GM19239 (cell line): ENCODE measurements around the gene LILRA1.
"Not testable (repeated sequence)": the region's sequence is repeated elsewhere in the genome, so short reads cannot be mapped to it uniquely, and the experiment has no call there.

Source experiments
- DNase-seq: peaks from one replicate; pipeline ENCODE4 v3.0.0; 2011; ENCODE audit warnings: low spot score; ENCODE audit not compliant: insufficient read length
- FAIRE-seq: peaks from 2 replicates; lab custom pipeline; 2011; peaks lifted over from hg19 to GRCh38; lab: Jason Lieb, UNC

LILRA1 gene

GRCh38 chr19:54620464-54620863 is 27.0 kb downstream of the LILRA1 start:
- peak; percentile 56 for FAIRE-seq

GRCh38 chr19:54622431-54622830 is 29.0 kb downstream of the LILRA1 start:
- no peak for DNase-seq
- FAIRE-seq: peak; percentile 52

More at GRCh38 chr19:54620464-54620863, 27.0 kb downstream of the LILRA1 start:
- DNase-seq: no peak

DNA sequence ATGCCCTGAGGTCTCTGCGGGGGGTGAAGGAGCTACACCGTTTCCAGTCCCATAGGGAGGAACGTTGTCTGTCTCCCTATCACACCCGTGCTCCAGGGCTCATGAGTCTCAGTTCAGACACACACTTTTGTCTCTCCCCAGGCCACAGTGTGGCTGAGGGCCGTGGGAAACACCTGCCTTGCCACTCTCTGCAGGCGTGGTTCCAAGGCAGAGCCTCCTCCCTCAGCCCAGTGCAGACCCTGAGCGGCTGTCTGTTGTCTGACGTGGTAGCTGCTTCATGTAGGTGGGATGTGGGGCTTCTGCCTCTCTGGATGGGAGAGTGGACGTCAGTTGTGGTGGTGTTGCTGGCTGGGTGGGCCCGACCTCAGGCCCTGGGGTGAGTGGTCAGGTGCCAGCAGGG is 30.8 kb downstream of the LILRA1 start:
- not testable (repeated sequence) for DNase-seq, FAIRE-seq

- FAIRE-seq: peak; percentile 89
- DNase-seq: not testable (repeated sequence)
Observed at GRCh38 chr19:54624934-54625730, 31.7 kb downstream of the LILRA1 start.

DNA sequence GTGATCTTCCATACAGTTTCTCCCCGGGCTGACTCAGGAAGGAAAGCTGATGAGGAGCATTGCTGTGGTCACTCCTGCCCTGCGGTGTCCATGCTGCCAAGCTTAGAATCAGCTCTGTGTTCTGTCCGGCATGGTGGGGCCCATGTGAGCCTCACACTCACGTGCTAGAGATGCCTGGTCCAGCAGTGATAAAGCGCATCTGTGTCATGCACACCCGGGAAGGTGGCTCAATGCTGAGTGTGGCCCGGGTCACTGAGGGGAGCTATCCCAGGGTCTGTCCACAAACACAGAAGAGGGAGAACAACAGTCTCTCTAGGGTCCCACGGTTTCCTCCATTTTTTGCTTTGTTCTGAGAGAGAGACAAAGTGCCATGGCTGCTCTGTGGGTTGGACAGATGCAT is 33.3 kb downstream of the LILRA1 start:
- no peak for FAIRE-seq
- no peak for DNase-seq

GRCh38 chr19:54627912-54628311 is 34.5 kb downstream of the LILRA1 start:
- not testable (repeated sequence) for DNase-seq, FAIRE-seq

DNA sequence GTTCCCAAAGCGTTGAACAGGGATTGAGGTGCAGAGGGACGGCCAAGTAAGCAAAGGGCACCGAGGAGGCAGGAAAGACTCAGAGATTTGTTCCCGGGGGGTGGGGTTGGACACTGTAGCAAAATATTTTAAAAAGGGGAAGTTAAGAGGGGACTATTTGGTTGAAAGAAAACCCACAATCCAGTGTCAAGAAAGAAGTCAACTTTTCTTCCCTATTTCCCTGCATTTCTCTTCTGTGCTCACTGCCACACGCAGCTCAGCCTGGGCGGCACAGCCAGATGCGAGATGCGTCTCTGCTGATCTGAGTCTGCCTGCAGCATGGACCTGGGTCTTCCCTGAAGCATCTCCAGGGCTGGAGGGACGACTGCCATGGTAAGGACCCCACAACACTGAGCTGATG is 36.8 kb downstream of the LILRA1 start, which contains the start of gene LILRB1:
Gene LILRB1, plus strand, starts transcription at position 223 of the 400 bp plus-strand sequence. CDS start 590 bp downstream, outside the sequence.
- not testable (repeated sequence) for FAIRE-seq

GRCh38 chr19:54630782-54631181 is 37.4 kb downstream of the LILRA1 start:
- no peak for FAIRE-seq
- DNase-seq: no peak

More for the DNA sequence above, 36.8 kb downstream of the LILRA1 start, which contains the start of gene LILRB1:
- DNase-seq: not testable (repeated sequence)

DNA sequence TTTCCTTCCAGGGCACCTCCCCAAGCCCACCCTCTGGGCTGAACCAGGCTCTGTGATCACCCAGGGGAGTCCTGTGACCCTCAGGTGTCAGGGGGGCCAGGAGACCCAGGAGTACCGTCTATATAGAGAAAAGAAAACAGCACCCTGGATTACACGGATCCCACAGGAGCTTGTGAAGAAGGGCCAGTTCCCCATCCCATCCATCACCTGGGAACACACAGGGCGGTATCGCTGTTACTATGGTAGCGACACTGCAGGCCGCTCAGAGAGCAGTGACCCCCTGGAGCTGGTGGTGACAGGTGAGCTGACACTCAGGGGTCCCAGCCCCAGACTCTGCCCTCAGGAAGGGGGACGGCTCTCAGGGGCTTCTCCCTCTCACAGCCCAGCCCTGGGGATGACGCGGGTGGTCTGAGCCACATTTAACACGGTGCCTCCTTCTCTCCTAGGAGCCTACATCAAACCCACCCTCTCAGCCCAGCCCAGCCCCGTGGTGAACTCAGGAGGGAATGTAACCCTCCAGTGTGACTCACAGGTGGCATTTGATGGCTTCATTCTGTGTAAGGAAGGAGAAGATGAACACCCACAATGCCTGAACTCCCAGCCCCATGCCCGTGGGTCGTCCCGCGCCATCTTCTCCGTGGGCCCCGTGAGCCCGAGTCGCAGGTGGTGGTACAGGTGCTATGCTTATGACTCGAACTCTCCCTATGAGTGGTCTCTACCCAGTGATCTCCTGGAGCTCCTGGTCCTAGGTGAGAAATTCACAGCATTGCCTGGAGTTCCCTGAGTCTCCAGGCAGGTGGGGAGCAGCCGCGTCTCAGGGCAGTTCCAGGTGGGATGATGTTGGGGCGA is 38.3 kb downstream of the LILRA1 start:
- DNase-seq, FAIRE-seq: not testable (repeated sequence)

GRCh38 chr19:54632517-54632916 is 39.1 kb downstream of the LILRA1 start:
- FAIRE-seq, DNase-seq: not testable (repeated sequence)

DNA sequence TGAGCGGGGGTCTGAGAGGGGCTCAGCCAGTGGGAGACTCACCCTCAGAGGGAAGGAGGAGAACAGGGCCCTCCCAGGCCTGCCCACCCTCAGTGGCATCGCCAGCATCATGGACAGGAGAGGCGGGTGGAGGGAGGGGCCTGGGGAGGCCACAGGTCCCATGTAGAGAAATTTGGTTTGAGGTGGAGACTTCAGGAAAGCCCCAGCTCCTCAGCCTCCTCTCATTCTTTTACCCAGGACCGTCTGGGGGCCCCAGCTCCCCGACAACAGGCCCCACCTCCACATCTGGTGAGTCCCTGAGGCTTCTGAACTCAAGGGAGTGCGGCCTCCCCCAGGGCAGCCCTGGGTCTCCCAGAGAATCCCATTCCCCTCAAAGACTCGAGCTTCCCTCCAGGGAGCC is 40.0 kb downstream of the LILRA1 start:
- FAIRE-seq (no peak), DNase-seq (no peak)

DNA sequence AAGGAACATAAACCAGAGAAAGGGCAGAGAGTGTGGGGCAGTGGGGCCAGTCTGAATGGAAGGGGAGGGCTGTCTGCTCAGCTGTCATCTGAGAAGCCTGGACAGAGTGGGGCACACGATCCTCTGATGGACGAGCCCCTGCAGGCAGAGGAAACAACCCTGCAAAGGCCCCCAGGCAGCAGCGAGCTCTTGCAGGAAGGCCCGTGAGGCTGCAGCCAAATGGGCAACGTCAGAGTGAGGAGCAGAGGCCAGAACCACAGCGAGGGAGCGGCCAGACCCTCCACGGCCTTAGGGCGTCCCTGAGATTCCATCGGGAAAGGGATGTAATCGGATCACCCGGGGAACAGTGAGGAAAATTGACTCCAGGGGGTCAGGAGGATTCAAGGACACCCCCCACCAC is 42.6 kb downstream of the LILRA1 start:
- not testable (repeated sequence) for DNase-seq, FAIRE-seq

DNA sequence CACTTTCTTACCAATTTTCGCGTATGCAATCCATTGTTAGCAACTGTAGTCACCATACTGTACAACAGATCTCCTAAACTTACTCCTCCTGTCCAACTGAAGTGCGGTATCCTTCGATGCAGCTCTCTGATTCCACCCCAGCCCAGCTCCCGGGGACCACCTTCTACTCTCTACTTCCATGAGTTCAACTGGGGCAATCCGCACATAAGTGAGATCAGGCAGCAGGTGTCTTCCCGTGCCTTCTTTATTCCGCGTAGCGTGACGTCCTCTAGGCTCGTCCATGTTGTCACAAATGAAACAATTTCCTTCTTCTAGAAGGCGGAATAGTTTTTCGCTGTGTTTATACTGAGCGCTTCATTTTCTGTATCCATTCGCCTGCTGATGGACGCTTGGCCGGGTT is 45.3 kb downstream of the LILRA1 start:
- DNase-seq (no peak), FAIRE-seq (no peak)

- not testable (repeated sequence) for DNase-seq, FAIRE-seq
Observed at GRCh38 chr19:54642953-54643352, 49.5 kb downstream of the LILRA1 start.

DNA sequence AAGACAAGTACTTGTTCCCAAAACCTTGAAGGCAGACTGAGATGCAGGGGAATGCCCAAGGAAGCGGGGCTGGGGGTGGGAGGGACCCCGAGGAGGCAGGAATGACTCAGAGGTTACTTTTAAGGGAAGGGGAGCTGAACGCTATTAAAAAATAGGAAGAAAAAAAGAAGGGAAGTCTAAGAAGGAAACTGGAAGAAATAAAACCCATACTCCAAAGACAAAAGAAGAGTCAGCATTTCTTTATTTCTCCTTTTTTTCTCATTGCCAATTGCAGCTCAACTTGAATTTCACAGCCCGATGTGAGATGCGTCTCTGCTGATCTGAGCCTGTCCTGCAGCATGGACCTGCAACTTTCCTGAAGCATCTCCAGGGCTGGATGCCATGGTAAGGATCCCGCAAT is 50.2 kb downstream of the LILRA1 start:
- FAIRE-seq: peak; percentile 23
- not testable (repeated sequence) for DNase-seq

DNA sequence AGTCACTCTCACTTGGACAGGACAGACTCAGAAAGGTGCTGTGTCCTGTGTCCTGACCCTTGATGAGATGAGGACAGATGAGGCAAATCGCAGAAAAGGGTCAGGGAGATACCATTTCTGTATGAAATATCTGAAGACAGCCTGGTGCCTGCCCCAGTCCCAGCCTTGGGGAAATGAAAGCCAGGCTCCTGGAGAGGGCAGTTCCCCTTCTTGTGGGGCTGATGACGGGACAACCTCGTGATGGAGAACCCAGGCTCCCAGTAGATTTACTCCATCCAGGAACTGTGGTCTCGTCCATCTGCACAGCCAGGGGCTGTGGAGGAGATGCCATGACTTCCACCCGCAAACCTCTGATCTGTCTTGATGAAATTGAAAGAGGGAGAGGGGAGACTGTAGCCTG is 50.6 kb downstream of the LILRA1 start:
- FAIRE-seq (no peak), DNase-seq (no peak)

DNA sequence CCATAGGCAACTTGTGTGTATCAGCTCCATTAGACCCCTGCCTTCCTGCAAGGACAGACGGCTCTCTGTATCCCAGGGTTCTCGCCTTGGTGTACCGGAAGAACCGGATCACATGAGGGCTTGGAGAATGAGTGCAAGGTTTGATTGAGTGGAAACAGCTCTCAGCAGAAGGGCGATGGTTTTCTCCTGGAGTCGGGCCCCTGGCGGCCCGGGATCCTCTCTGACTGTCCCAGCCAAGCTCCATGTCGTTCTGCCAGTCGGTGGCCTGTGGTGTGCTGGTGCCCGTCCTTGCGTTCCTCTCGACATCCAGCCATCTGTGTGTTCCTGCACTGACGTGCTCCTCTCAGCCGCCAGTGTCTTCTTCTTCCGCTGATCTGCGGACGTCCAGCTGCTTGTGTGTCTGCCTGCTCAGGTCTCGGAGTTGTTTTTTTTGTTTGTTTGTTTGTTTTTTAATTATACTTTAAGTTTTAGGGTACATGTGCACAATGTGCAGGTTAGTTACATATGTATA is 53.0 kb downstream of the LILRA1 start:
- FAIRE-seq: no peak
- DNase-seq: no peak

DNA sequence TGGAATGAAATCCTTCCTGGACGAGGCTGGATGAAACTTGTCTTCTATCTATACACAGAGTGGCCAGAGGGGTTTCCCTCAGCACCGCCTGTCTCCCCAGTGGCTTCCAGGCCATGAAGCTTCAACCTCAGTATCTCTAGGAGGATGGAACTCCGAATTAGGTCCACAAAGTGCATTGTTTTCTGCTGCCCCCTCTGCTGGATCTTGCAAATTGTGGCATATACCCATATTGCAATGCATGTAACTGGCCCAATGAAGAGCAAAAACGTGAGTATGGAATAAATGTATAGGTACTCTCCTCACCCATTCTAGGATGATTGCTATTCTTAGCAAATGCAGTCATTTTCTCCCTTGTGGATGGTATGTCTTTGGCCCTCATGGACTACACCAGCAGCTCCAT is 54.7 kb downstream of the LILRA1 start:
- FAIRE-seq (no peak), DNase-seq (no peak)

- DNase-seq: no peak
- no peak for FAIRE-seq
Observed at GRCh38 chr19:54650108-54650655, 56.8 kb downstream of the LILRA1 start.
